PC-3 (cell line): Measurements from ENCODE around the gene GLYAT. TPM values are rescaled to one million over a fixed set of nuclear protein-coding genes. Genes with fewer than 3 reads are reported as not detected.

Source experiments
- ATAC-seq: fragments of 200-7000 bp; cut with Tn5 transposase; 2 replicates; pipeline ENCODE4 v1.9.1; 2020; ENCODE audit warnings: mild to moderate bottlenecking, moderate library complexity
- BruUV-seq: library from RNA; stranded (reverse); fragments of 400-500 nt; replicated peaks from 2 replicates; lab custom pipeline; 2021; lab: Mats Ljungman, UMichigan
- CTCF ChIA-PET: fragments of 300-600 bp; sonication (Branson Sonifier 250); formaldehyde crosslinking; loops from one replicate; lab custom pipeline; 2022; ENCODE audit warnings: antibody characterized with exemption; lab: Charles Lee
- POLR2A ChIA-PET: fragments of 300-600 bp; sonication (Branson Sonifier 250); formaldehyde crosslinking; loops from one replicate; lab custom pipeline; 2022; ENCODE audit warnings: antibody characterized with exemption; ENCODE audit not compliant: unreplicated experiment; lab: Charles Lee
- DNase-seq: peaks from one replicate; pipeline ENCODE4 v3.0.0-alpha.2; 2015
- H2AFZ ChIP-seq: fragments of 300-600 bp; sonication (generic); 2 replicates; pipeline ENCODE4 v1.6.0; 2016; ENCODE audit warnings: antibody characterized with exemption, low read length
- H3F3A ChIP-seq: fragments of 300-600 bp; sonication (generic); one replicate; pipeline ENCODE4 v1.6.0; 2017; ENCODE audit warnings: antibody characterized with exemption, low read length, control low read depth, mild to moderate bottlenecking; ENCODE audit not compliant: unreplicated experiment
- H3K27ac ChIP-seq: fragments of 300-600 bp; sonication (generic); 2 replicates; pipeline ENCODE4 v1.5.1; 2016; ENCODE audit warnings: mild to moderate bottlenecking, low read length
- H3K27me3 ChIP-seq: fragments of 300-600 bp; sonication (generic); 2 replicates; pipeline ENCODE4 v1.6.1; 2016; ENCODE audit warnings: low read length, mixed read lengths
- H3K36me3 ChIP-seq: fragments of 300-600 bp; sonication (generic); 2 replicates; pipeline ENCODE4 v1.6.1; 2016; ENCODE audit warnings: low read depth, mixed run types, low read length, mixed read lengths
- H3K4me1 ChIP-seq: fragments of 300-600 bp; sonication (generic); 2 replicates; pipeline ENCODE4 v1.5.1; 2016; ENCODE audit warnings: low read length; ENCODE audit not compliant: insufficient read depth
- H3K4me2 ChIP-seq: fragments of 300-600 bp; sonication (generic); 2 replicates; pipeline ENCODE4 v1.6.0; 2016; ENCODE audit warnings: low read length
- H3K4me3 ChIP-seq: fragments of 300-600 bp; sonication (generic); 2 replicates; pipeline ENCODE4 v1.5.1; 2016; ENCODE audit warnings: mild to moderate bottlenecking, low read length, mixed read lengths
- H3K79me2 ChIP-seq: fragments of 300-600 bp; sonication (generic); 2 replicates; pipeline ENCODE4 v1.6.1; 2017; ENCODE audit warnings: low read length, mixed read lengths
- H3K9ac ChIP-seq: fragments of 300-600 bp; sonication (generic); 2 replicates; pipeline ENCODE4 v1.6.0; 2016; ENCODE audit warnings: mild to moderate bottlenecking, low read length
- H3K9me2 ChIP-seq: fragments of 300-600 bp; sonication (generic); replicated peaks from 2 replicates; pipeline ENCODE4 v1.6.1; 2016; ENCODE audit warnings: mixed run types, low read length, mixed read lengths
- H3K9me3 ChIP-seq: fragments of 300-600 bp; sonication (generic); 2 replicates; pipeline ENCODE4 v1.6.1; 2016; ENCODE audit warnings: low read length, mixed read lengths
- H4K20me1 ChIP-seq: fragments of 300-600 bp; sonication (generic); 2 replicates; pipeline ENCODE4 v1.6.1; 2016; ENCODE audit warnings: low read length, mixed read lengths
- CTCF ChIP-seq: fragments of 300-600 bp; sonication (generic); conservative IDR thresholded peaks from 2 replicates; pipeline ENCODE4 v1.5.1; 2017; ENCODE audit warnings: antibody characterized with exemption, low read depth, mild to moderate bottlenecking, low read length
- EZH2 ChIP-seq: fragments of 300-600 bp; sonication (generic); IDR thresholded peaks from one replicate; pipeline ENCODE4 v1.6.1; 2017; ENCODE audit warnings: antibody characterized with exemption, mild to moderate bottlenecking, low read length; ENCODE audit not compliant: unreplicated experiment
- EZH2phosphoT487 ChIP-seq: fragments of 300-600 bp; sonication (generic); IDR thresholded peaks from 2 replicates; pipeline ENCODE4 v1.6.1; 2018; ENCODE audit warnings: mild to moderate bottlenecking, antibody characterized with exemption, low read length, borderline replicate concordance
- intact Hi-C: fragments of 100-400 bp; cut with micrococcal nuclease; formaldehyde crosslinking; loops from 2 replicates; pipeline ENCODE4 v1.9.0; 2023
- total RNA-seq: library from RNA; depleted of rRNA; stranded (reverse); fragments of >200 nt; gene quantifications from 2 replicates; pipeline ENCODE4 v1.2.3, GENCODE V29; 2014

Gene GLYAT
- total RNA-seq, 1 experiment from 2014 or later, result not detected

GRCh38 chr11:58769308-58769707 lies 37.6 kb upstream of the GLYAT start:
- Histone ChIP-seq H3K9ac (no peak overlapping the region), H4K20me1 (no peaks in the 10 kb centered on the region), H2AFZ (no peak overlapping the region), H3K4me3 (no peak overlapping the region), H3K9me2 (no peaks in the 10 kb centered on the region), H3K27ac (no peak overlapping the region), H3K4me2 (peak overlapping the region; percentile 74; the same call in 1 of the 2 replicates), H3K27me3 (no peaks in the 10 kb centered on the region), H3K4me1 (peaks cover 25% of the 10 kb centered on the region), H3F3A (no peaks in the 10 kb centered on the region), H3K9me3 (no peaks in the 10 kb centered on the region), H3K36me3 (no peaks in the 10 kb centered on the region), H3K79me2 (no peaks in the 10 kb centered on the region)
- TF ChIP-seq EZH2phosphoT487 (no peak), CTCF (no peak), EZH2 (no peak)
- ATAC-seq (no peak), DNase-seq (no peak)
- BruUV-seq, result no TSS peak
- intact Hi-C loops, result no loop called here
- ChIA-PET CTCF (no interaction called here), POLR2A (no interaction called here)

- no peak overlapping the region for H3K4me2 ChIP-seq
- no peaks in the 10 kb centered on the region for H3K9me3 ChIP-seq
- no peak for DNase-seq
- ChIA-PET CTCF (no interaction called here), POLR2A (no interaction called here)
- H2AFZ ChIP-seq, result no peak overlapping the region
- no TSS peak for BruUV-seq
- no peaks in the 10 kb centered on the region for H3K9me2 ChIP-seq
- intact Hi-C loops, result no loop called here
- H3K4me3 ChIP-seq, result no peak overlapping the region
- no peak overlapping the region for H3K27ac ChIP-seq
- no peaks in the 10 kb centered on the region for H3K79me2 ChIP-seq
- H3F3A ChIP-seq, result no peaks in the 10 kb centered on the region
- H3K4me1 ChIP-seq, result peaks cover 25% of the 10 kb centered on the region
- no peaks in the 10 kb centered on the region for H3K36me3 ChIP-seq
- H3K9ac ChIP-seq, result no peak overlapping the region
- no peaks in the 10 kb centered on the region for H4K20me1 ChIP-seq
- no peaks in the 10 kb centered on the region for H3K27me3 ChIP-seq
- TF ChIP-seq EZH2, result no peak
- TF ChIP-seq CTCF, result no peak
- no peak for TF ChIP-seq EZH2phosphoT487
- no peak for ATAC-seq
These were observed 36.4 kb upstream of the GLYAT start for GRCh38 chr11:58768137-58768536.

- DNase-seq (no peak), ATAC-seq (no peak)
- H3K36me3 ChIP-seq, result no peaks in the 10 kb centered on the region
- no peaks in the 10 kb centered on the region for H3K79me2 ChIP-seq
- no TSS peak for BruUV-seq
- H2AFZ ChIP-seq, result no peak overlapping the region
- H3F3A ChIP-seq, result no peaks in the 10 kb centered on the region
- ChIA-PET CTCF (no interaction called here), POLR2A (no interaction called here)
- H3K27me3 ChIP-seq, result no peaks in the 10 kb centered on the region
- peaks cover 7% of the 10 kb centered on the region for H3K4me1 ChIP-seq
- no peaks in the 10 kb centered on the region for H3K9me2 ChIP-seq
- no peak overlapping the region for H3K27ac ChIP-seq
- no peak overlapping the region for H3K4me2 ChIP-seq
- no peaks in the 10 kb centered on the region for H4K20me1 ChIP-seq
- no peak overlapping the region for H3K4me3 ChIP-seq
- TF ChIP-seq EZH2phosphoT487 (no peak), CTCF (no peak), EZH2 (no peak)
- intact Hi-C loops, result no loop called here
- no peaks in the 10 kb centered on the region for H3K9me3 ChIP-seq
- H3K9ac ChIP-seq, result no peak overlapping the region
These were observed 33.3 kb upstream of the GLYAT start for GRCh38 chr11:58765078-58765477.
